Smooth muscle cell (in vitro differentiated cells): ENCODE data around the gene EFHD1. TPM values are rescaled to one million over a fixed set of nuclear protein-coding genes. Genes with fewer than 3 reads are reported as not detected.

Source experiments
- DNase-seq: peaks from one replicate; lab custom pipeline; 2025; ENCODE audit not compliant: unreplicated experiment; lab: John Stamatoyannopoulos, UW
- H2AFZ ChIP-seq: fragments of 200-600 bp; sonication (generic); 2 replicates; pipeline ENCODE4 v1.6.0; 2016; ENCODE audit warnings: antibody characterized with exemption, low read depth, mild to moderate bottlenecking
- H3F3A ChIP-seq: fragments of 200-600 bp; sonication (generic); 2 replicates; pipeline ENCODE4 v1.6.0; 2017; ENCODE audit warnings: antibody characterized with exemption, low read depth
- H3K27ac ChIP-seq: fragments of 200-600 bp; sonication (generic); 2 replicates; pipeline ENCODE4 v1.5.1; 2016; ENCODE audit warnings: low read depth, mild to moderate bottlenecking
- H3K27me3 ChIP-seq: fragments of 200-600 bp; sonication (generic); 2 replicates; pipeline ENCODE4 v1.6.1; 2016; ENCODE audit warnings: low read depth, mild to moderate bottlenecking
- H3K36me3 ChIP-seq: fragments of 200-600 bp; sonication (generic); 2 replicates; pipeline ENCODE4 v1.5.1; 2016; ENCODE audit warnings: low read depth
- H3K4me1 ChIP-seq: fragments of 200-600 bp; sonication (generic); 2 replicates; pipeline ENCODE4 v1.5.1; 2016; ENCODE audit warnings: low read depth
- H3K4me2 ChIP-seq: fragments of 200-600 bp; sonication (generic); 2 replicates; pipeline ENCODE4 v1.6.0; 2016; ENCODE audit warnings: mild to moderate bottlenecking
- H3K4me3 ChIP-seq: fragments of 200-600 bp; sonication (generic); 2 replicates; pipeline ENCODE4 v1.5.1; 2016; ENCODE audit warnings: mild to moderate bottlenecking
- H3K79me2 ChIP-seq: fragments of 200-600 bp; sonication (generic); 2 replicates; pipeline ENCODE4 v1.6.0; 2016; ENCODE audit warnings: low read depth, mild to moderate bottlenecking
- H3K9ac ChIP-seq: fragments of 200-600 bp; sonication (generic); 2 replicates; pipeline ENCODE4 v1.6.0; 2016; ENCODE audit warnings: low read depth
- H3K9me3 ChIP-seq: fragments of 200-600 bp; sonication (generic); replicated peaks from 2 replicates; pipeline ENCODE4 v1.5.1; 2016; ENCODE audit warnings: low read depth
- H4K20me1 ChIP-seq: fragments of 200-600 bp; sonication (generic); 2 replicates; pipeline ENCODE4 v1.6.0; 2016; ENCODE audit warnings: low read depth
- CTCF ChIP-seq: fragments of 200-600 bp; sonication (generic); IDR thresholded peaks from 2 replicates; pipeline ENCODE4 v1.5.1; 2017; ENCODE audit warnings: borderline replicate concordance, mild to moderate bottlenecking, antibody characterized with exemption; ENCODE audit not compliant: insufficient read depth, poor library complexity, severe bottlenecking
- WGBS: methylation state at CpG from one replicate; pipeline ENCODE4 v1.1.7; 2016; ENCODE audit warnings: low lambda C conversion rate; 5-methylcytosine and 5-hydroxymethylcytosine counted together
- polyA plus RNA-seq: library from polyadenylated mRNA; unstranded; fragments of >200 nt; fragmentation: Nextera tagmentation; extraction: Ambion mirVana; gene quantifications from 2 replicates; pipeline ENCODE4 v1.2.1, GENCODE V29; 2016
- total RNA-seq: library from RNA; depleted of rRNA; stranded (reverse); fragments of >200 nt; gene quantifications from 2 replicates; pipeline ENCODE4 v1.2.3, GENCODE V29; 2014

Gene EFHD1
- total and polyA plus RNA-seq, 2 experiments from 2014 or later = 6.4 to 19.2 TPM

- Histone ChIP-seq H3K79me2 (no peaks in the 10 kb centered on the region), H3K4me3 (no peak overlapping the region), H3K9ac (no peak overlapping the region), H4K20me1 (no peaks in the 10 kb centered on the region), H3K27ac (no peak overlapping the region), H3F3A (no peaks in the 10 kb centered on the region), H3K9me3 (no peaks in the 10 kb centered on the region), H2AFZ (no peak overlapping the region), H3K36me3 (no peaks in the 10 kb centered on the region), H3K4me1 (no peaks in the 10 kb centered on the region), H3K27me3 (no peaks in the 10 kb centered on the region), H3K4me2 (no peak overlapping the region)
- TF ChIP-seq CTCF = no peak
- DNase-seq = no peak
- WGBS = 93% methylated on average over 2 of the region's 2 CpGs
Observed at GRCh38 chr2:232629129-232629475, 4.3 kb upstream of the EFHD1 start.

GRCh38 chr2:232632229-232632903, 1.0 kb upstream of the EFHD1 start:
- no peak for TF ChIP-seq CTCF
- no peaks in the 10 kb centered on the region for H3K36me3 ChIP-seq
- no peaks in the 10 kb centered on the region for H3F3A ChIP-seq
- H2AFZ ChIP-seq = peak overlapping the region; percentile 99
- peak overlapping the region; percentile 81 for H3K4me3 ChIP-seq
- H4K20me1 ChIP-seq = no peaks in the 10 kb centered on the region
- H3K27ac ChIP-seq = peak overlapping the region; percentile 70
- WGBS = 64% methylated on average over 19 of the region's 19 CpGs
- H3K27me3 ChIP-seq = no peaks in the 10 kb centered on the region
- H3K79me2 ChIP-seq = no peaks in the 10 kb centered on the region
- peak overlapping the region; percentile 95 for H3K4me2 ChIP-seq
- H3K9ac ChIP-seq = peak overlapping the region; percentile 86
- DNase-seq = no peak
- no peaks in the 10 kb centered on the region for H3K9me3 ChIP-seq
- H3K4me1 ChIP-seq = no peaks in the 10 kb centered on the region

- Histone ChIP-seq H3F3A (no peaks in the 10 kb centered on the region), H3K79me2 (no peaks in the 10 kb centered on the region), H3K4me1 (no peaks in the 10 kb centered on the region), H4K20me1 (no peaks in the 10 kb centered on the region), H3K9me3 (no peaks in the 10 kb centered on the region), H2AFZ (peak overlapping the region; percentile 99), H3K27me3 (no peaks in the 10 kb centered on the region), H3K4me2 (peak overlapping the region; percentile 95), H3K36me3 (no peaks in the 10 kb centered on the region), H3K27ac (peak overlapping the region; percentile 70), H3K9ac (peak overlapping the region; percentile 86), H3K4me3 (peak overlapping the region; percentile 81)
- TF ChIP-seq CTCF = no peak
- WGBS = 5% methylated on average over 24 of the region's 40 CpGs
- peak; percentile 57 for DNase-seq
Observed at GRCh38 chr2:232632904-232633412, 446 bp upstream of the EFHD1 start.
